HuH-7.5 (cell line): ENCODE data around the gene TPH2.

Experiments used
- DNase-seq: peaks from one replicate; pipeline ENCODE4 v3.0.0; 2011; ENCODE audit warnings: low spot score

The TPH2 gene

DNA sequence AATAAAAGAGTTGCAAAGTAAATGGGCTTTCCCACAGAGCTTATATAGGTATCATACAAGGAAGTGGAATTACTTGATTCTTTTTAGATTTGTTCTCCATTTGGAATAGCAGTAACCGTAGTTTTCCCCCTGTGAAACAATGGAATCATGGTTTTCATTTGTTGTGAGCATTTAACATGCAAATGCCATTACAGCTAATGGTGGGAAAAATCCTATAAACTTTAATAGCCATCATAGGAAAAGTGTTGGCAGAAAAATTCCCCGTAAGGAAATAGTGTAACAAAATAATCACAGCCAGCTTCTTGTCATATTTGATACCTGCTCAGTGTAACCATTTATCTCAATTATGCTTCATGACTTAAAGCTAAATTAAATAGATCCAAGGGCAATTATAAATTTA, 95.3 kb downstream of the TPH2 start:
- DNase-seq: no peak

DNA sequence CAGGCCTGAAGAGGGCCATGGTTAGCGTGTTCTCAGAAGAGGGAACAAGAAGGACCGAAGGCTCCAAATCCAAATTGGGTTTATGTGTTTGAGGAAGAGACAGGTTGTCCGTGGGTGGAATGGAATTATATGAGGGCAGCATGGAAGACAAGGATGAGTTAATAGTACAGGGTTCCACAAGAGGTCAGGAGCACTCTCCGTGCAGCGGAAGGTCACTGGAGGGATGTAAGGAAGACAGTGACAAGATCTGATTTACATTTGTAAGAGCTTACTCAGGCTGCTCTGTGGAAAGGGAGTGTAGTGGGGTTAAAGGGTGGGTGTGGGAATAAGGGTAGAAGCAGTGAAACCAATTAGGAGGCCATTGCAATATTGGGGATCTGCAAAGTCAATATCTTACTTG, 97.0 kb downstream of the TPH2 start:
- no peak for DNase-seq

DNA sequence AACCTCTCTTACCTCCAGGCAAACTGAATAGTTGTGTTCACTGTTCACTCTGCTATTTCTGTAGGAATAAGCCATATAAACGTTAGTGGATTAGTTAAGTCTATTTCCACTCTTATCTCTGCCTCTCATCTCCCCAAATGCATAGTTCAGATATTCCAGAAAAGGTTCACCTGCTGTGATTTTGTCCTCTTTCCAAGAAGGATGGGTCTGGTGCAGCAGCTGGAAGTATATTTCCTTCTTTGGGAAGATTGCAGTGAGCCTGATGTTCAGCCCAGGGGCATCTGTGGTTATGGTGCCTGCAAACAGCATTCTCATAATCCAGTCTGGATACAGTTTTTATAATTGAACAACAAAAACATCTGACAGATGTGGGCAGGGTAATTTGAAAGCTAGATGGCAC, 97.7 kb downstream of the TPH2 start:
- DNase-seq: no peak

DNA sequence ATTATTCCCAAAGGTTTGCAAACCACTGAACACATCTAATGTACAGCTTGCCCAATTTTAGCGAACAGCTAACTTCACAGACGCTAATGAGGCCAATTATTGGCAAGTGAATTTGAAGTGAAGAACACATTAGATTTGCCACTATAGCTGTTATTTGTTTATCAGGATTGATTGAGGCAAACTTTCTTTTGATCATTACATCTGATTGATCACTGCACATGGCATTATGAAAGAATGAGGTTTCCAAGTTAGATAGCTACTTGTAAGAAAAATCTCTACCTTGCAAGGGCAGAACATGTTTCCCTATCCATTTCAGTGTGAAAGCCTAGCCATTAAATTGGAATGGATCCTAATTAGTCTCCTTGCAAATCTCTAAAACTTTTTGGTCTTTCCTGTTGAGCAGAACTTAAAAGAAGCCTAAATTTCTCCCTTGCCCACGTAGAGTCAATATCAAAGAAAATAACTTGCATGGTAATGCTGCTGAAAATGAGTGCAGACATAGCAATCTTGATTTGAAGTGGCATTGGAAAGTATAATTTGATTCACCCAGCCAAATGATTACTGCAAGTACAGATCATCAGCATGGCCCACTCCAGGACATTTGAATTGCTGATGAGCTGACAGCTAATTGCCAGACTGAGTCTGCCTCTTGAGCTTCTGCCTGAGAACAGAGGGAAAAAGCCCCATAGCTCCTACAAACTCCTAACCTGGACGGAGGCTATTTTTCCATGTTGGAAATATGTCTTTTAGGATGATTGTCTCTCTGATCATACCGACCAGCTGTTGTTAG, 98.6 kb downstream of the TPH2 start:
- no peak for DNase-seq

DNA sequence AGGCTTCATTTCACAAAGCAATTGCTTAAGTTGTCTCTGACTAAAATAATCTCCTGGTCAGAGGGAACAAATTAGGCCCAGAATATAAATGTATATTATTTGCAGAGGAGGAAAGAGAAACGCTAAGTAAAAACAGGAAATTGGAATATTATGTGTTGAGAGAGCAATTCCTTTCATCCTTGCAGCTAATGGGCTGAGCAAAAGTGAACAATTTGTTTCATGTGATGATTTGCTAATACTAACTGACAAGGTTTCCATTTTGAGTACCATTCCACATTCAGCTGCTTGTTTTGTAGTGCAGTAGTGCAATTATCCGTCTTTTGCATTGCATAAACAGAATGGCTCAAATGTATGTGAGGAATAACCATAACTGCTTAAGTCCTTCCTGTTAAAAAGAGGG, 103.2 kb downstream of the TPH2 start:
- no peak for DNase-seq

DNA sequence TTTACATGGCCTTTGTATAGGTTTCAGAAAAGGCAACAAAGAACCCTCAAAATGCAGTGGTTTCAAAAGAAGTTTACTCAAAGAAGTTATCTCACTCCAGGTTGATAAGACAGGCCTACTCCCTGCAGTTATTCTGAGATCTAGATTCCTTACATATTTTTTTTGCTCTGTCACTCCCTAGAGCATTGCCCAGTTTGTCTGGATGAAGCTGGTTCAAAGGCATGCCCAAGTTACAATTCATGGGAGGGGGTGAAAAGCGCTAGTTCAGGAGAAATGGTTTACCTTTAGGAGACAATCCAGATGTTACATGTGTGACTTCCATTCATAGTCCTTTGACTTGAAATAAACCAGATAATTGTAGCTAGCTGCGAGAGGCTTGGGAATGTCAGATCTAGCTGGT, 115.0 kb downstream of the TPH2 start:
- DNase-seq: no peak

DNA sequence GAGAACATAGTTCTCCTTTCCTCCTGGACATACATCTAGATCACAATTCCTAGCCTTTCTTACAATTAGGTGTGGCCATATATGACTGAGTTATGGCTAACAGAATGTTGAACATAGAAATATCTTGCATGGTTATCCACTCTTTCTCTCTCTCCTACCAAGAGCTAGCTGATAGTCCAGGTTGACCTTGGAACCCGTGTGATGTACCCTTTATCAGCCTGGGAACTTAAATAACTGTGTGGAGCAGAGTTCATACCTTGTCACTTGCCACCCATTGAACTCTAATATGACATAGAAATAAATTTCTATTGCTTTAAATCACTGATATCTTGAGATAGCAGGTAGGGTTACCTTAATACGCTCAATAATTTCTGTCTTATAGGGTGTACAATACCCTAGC, 115.9 kb downstream of the TPH2 start:
- DNase-seq: no peak

DNA sequence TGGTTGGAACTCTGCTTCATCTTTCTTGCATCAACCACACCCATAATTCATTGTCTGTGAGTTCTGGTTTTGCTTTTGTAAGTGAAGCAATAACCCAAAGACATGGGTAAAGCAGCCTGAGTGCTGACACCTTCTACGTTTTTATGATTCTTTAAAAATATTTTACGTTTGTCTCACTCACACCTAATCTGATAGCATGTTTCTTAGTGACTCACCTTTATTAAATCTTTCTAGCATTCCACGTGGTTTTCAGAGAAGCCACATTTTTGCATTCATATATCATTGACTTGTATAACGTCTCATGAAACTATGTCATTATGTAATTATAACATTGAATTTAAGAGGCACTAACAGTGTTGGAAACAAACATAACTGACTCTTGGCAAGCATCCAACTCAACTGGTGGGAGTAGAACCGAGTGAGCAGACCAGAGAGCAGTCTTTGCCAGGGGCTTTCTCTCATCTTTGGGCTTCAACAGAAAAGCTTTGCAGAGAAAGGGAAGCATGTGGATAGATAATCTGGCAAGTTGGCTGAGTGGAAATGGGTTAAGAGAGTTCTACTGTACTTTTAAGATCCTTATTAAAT, 118.8 kb downstream of the TPH2 start:
- no peak for DNase-seq

DNA sequence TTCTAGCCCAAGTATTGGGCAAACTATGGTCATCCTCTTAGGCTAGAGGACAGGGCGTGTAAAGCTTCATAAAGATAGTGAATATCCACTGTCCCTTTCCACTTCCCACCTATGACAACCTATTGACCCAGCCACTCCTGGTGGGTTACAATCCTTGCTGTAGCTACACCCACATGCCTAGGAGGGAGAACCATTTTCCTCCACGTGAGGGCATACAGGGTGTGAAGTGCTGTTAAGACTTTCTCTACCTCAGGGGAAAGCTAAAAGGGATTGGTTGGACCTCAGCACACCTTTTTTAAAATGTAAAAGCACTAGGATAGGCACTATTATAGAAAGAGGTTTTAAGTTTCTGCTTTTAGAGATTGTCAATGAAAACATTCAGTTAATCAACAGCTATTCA, 124.4 kb downstream of the TPH2 start:
- no peak for DNase-seq

DNA sequence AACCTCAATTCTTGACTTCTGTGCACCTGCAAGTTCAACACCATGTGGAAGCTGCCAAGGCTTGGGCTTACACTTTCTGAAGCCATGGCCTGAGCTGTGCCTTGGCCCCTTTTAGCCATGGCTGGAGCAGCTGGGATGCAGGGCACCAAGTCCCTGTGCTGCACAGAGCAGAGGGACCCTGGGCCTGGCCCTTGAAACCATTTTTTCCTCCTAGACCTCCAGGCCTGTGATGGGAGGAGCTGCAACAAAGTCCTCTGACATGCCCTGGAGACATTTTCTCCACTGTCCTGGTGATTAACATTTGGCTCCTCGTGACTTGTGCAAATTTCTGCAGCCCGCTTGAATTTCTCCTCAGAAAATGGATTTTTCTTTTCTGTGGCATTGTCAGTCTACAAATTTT, 132.4 kb downstream of the TPH2 start:
- DNase-seq: no peak

DNA sequence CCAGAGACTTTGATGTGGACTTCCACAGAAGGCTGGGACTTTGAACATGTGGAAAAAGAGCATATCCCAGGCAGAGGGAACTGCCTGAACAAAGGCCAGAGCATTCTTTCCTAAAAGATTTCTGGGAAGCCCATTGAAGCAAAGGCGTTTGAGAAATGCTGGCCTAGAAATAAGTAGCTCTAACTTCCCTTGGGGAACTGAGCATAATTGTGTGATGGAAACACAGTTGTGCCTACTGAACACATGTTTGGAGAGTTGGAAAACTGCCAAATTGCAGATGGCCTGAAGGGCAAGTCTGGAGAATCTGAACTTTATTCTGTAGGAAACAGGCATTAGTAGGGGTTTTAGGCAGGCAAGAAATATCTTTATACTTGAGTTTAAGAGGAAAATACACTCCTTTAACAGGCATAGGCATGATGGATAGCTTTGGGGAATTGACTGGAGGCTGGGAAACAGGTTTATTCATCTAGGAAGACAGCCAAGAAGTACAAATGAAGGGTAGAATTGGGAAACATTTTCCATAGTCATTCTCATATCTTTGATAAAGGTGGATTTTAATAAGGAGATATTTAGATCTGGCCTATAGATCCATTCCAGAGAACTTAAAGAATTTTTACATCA, 134.1 kb downstream of the TPH2 start:
- no peak for DNase-seq

DNA sequence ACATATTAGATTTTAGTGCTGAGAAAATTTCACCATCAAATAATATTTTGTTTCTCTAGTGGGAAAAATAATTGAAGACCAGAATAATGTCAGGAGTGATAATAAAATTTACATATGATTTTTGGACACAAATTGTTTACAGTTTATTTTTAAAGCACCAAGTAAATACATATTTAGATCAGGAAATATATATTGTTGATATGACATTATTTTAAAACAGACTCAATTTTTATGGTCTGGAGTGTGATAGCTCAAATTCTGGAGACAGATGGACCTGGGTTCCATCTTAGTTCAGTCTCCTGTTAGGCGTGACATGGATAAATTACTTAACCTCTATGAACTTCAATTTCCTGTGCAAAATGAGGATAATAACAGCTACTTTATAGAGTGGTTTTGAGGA, 135.4 kb downstream of the TPH2 start:
- no peak for DNase-seq

DNA sequence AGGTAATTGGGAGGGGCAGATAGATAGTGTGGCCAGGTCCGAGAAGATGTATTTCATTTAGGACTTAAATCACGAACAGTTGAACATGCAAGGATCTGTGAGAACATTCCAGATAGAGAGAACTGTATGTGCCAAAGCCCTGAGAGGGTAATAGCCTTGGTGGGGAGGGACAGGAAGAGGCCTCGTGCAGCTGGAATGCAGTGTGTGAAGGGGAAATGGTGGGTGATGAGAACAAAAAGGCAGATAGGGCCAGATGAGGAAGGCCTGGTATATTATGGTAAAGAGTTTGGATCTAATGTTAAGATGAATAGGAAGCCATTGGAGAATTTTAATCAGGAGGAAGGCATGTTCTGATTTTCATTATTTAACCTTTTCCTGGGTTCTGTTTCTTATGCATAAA, 136.3 kb downstream of the TPH2 start:
- DNase-seq: no peak

DNA sequence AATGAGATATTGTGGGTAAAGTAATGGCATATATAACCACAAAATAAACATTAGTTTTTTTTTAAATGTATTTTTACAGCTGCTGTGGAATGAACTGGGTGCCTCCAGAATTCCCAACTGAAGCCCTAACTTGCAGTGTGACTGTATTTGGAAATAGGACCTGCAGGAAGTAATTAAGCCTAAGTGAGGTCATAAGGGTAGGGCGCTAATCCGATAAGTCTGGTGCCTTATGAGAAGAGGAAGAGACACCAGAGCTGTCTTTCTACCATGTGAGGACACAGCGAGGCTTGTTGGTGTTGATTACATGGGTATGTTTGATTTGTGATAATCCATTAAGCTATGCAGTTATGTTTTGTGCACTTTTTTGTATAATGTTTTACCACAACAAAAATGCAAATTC, 136.8 kb downstream of the TPH2 start:
- no peak for DNase-seq

DNA sequence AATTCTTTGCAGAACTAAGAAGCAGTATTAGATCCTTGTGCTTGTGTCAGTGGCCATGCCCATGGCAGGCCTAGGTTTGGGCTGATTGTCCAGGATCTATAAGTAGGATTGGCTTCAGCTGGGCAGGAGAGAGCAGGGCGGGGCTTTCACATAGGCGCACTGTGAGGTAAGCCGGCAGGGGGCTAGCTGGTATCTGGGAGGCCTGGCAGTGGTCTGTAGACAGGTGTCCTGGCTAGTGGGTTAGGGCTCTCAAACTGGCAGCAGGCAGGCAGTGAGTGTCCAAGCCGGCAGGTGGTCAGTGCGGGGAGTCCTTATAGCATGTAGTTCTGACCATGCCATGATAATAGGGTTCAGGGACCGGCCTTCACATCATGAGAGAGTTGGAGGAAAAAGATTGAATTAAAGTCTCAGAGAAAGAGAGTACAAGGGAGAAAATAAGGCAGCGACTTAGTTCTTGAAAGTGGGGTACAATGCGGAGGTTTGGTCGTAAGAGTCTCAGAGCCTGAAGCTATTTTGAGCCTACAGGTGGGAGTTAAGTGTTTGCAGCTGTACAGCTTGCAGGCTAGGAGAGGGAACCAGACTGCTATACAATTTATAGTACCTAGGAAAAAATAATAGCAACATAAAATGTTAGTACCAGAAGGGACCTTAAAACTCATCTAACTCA, 137.4 kb downstream of the TPH2 start:
- no peak for DNase-seq

DNA sequence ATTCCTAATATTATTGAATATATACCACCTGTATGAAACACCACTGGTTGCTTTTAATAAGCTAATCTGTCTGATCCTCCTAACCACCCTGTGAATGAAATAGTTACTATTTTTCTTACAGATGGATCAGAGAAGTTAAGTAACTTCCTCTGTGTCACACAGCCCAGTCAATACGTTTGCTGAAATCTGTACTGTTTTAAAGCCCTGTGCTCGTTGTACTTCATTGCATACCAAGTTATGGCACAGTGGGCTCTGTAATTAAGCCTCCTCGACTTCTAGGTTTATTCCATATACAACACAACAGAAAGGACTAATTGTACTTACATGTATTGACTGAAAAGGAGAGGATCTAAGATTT, 137.9 kb downstream of the TPH2 start:
- DNase-seq: no peak

DNA sequence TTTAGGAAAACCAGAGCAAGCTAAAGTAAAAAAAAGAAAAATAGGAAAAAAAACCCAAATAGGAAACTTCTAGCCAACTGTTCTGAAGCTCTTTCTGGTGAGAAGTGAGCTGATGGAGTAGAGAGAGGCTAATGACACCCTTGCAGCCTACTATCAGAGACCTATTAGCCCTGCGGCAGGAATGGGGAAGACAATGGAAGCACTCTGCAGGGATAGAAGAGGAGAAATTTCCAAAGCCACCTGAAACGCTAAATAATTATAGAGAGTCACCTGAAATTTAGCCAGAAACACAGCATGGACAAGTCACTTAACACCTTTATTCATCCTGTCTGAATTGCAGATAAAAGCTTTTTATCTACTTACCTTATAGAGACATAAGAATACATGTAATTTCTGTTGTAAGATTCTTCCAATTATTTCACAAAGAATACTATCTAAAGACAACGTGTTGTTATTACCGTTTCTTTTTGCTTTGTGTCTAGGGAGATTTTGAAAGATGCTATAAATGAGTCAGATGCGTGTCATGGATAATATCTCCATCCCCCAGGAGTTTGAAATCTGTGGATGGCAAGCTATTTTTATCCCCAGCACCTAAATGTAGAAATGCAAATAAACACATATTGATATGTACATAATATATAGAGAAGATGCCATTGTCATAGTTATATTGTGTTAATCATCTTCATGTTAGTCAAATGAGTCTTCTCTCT, 138.6 kb downstream of the TPH2 start:
- no peak for DNase-seq

DNA sequence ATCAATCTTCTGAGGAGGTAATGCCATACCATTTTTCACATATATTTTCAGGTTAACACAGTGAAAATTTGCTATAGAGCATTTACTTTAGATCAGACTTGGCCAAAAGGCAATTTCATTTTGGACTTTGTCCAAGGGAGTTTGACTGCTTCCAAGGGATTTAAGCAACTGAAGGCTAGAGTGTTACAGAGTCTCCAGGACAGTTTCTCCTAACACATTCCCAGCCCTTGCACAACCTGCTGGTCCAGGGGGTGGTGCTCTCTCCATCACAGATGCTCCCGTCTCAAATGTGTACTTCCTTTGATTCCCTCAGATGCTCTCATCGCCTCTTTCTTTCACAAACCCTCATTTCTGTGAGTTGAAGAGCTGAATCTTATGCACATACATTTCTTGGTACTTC, 143.1 kb downstream of the TPH2 start:
- DNase-seq: no peak
